Head of caudate nucleus (tissue), 42 donors: ENCODE data around the gene RLBP1.
"Not testable (repeated sequence)": the region's sequence is repeated elsewhere in the genome, so short reads cannot be mapped to it uniquely, and the experiment has no call there.

Source experiments
- DNase-seq, 42 donors: peaks; one replicate each; pipeline versions ENCODE4 v3.0.0 to v3.0.0-alpha.2; 2020 to 2021; ENCODE audit warnings: mixed read lengths in 7 of 42
- intact Hi-C: fragments of 100-400 bp; cut with DNase I; formaldehyde crosslinking; loops from one replicate; pipeline ENCODE4 v1.15.0; 2022

The RLBP1 gene

GRCh38 chr15:89221543-89221942, at the start of gene RLBP1:
Gene RLBP1 (minus strand): TSS chr15:89221579. CDS start chr15:89218975, 2,604 bp downstream.
- peak in 34 of 42 donors; percentile 13 to 76 (median 49) for DNase-seq
- intact Hi-C loops: no loop called here

GRCh38 chr15:89250142-89250541, 28.8 kb upstream of the RLBP1 start:
- DNase-seq, intact Hi-C loops: not testable (repeated sequence)

GRCh38 chr15:89248584-89248983, 27.2 kb upstream of the RLBP1 start:
- no peak for DNase-seq
- intact Hi-C loops: no loop called here

- DNase-seq: no peak
- intact Hi-C loops: no loop called here
These were observed 26.1 kb upstream of the RLBP1 start for GRCh38 chr15:89247446-89247845.

- DNase-seq: no peak
- intact Hi-C loops: no loop called here
These were observed 23.2 kb upstream of the RLBP1 start for GRCh38 chr15:89244574-89244903.

GRCh38 chr15:89243691-89244573, 22.6 kb upstream of the RLBP1 start, which contains the start of gene FANCI:
Gene FANCI (plus strand): TSS chr15:89243979. CDS start chr15:89247648, 3,669 bp downstream.
- peak; percentile 92 to 99 (median 96) for DNase-seq
- intact Hi-C loops: no loop called here

- intact Hi-C loops: no loop called here
- DNase-seq: peak in 3 of 42 donors; percentile 5 to 13 (median 8)
These were observed 21.8 kb upstream of the RLBP1 start for GRCh38 chr15:89243046-89243690.

GRCh38 chr15:89239883-89240810, 18.8 kb upstream of the RLBP1 start:
- DNase-seq, intact Hi-C loops: not testable (repeated sequence)

- DNase-seq: no peak
- intact Hi-C loops: no loop called here
These were observed 10.5 kb upstream of the RLBP1 start for GRCh38 chr15:89231832-89232231.

GRCh38 chr15:89230277-89230676, 8.9 kb upstream of the RLBP1 start:
- intact Hi-C loops: no loop called here
- DNase-seq: no peak

- DNase-seq: no peak
- intact Hi-C loops: no loop called here
These were observed 6.0 kb upstream of the RLBP1 start for GRCh38 chr15:89227425-89227824.

GRCh38 chr15:89226359-89227221, 5.2 kb upstream of the RLBP1 start:
- intact Hi-C loops: no loop called here
- no peak for DNase-seq

- intact Hi-C loops: no loop called here
These were observed 4.2 kb upstream of the RLBP1 start for GRCh38 chr15:89225588-89225987.

GRCh38 chr15:89218531-89218930, 2.8 kb downstream of the RLBP1 start:
- DNase-seq: no peak
- intact Hi-C loops: loop anchor here (10.0 kb wide), 1 partner anchor 216 kb away; no protein-coding TSS in a partner anchor

More at GRCh38 chr15:89225588-89225987, 4.2 kb upstream of the RLBP1 start:
- no peak for DNase-seq

- no peak for DNase-seq
- intact Hi-C loops: loop anchor here (10.0 kb wide), 1 partner anchor 217 kb away; no protein-coding TSS in a partner anchor
These were observed 3.5 kb downstream of the RLBP1 start for GRCh38 chr15:89217686-89218376.

- no peak for DNase-seq
- intact Hi-C loops: loop anchor here (10.0 kb wide), 1 partner anchor 218 kb away; no protein-coding TSS in a partner anchor
These were observed 4.3 kb downstream of the RLBP1 start for GRCh38 chr15:89217031-89217430.

- DNase-seq: no peak
- intact Hi-C loops: loop anchor here (10.0 kb wide), 1 partner anchor 219 kb away; no protein-coding TSS in a partner anchor
These were observed 5.8 kb downstream of the RLBP1 start for GRCh38 chr15:89215627-89216026.
